GM23338 (cell line): ENCODE data around the gene COL9A3. TPM values are rescaled to one million over a fixed set of nuclear protein-coding genes. Genes with fewer than 3 reads are reported as not detected.

Experiments
- ATAC-seq: fragments of 200-7000 bp; cut with Tn5 transposase; 3 replicates; pipeline ENCODE4 v1.9.1; 2020
- DNase-seq: peaks from one replicate; pipeline ENCODE4 v3.0.0-alpha.2; 2015; ENCODE audit warnings: low spot score
- H2AFZ ChIP-seq: fragments of 200-600 bp; sonication (generic); 2 replicates; pipeline ENCODE4 v1.8.0; 2016; ENCODE audit warnings: antibody characterized with exemption, mild to moderate bottlenecking, moderate library complexity
- H3F3A ChIP-seq: fragments of 200-600 bp; sonication (generic); replicated peaks from 2 replicates; pipeline ENCODE4 v1.8.0; 2017; ENCODE audit warnings: antibody characterized with exemption, mixed run types, low read depth
- H3K27ac ChIP-seq: fragments of 200-600 bp; sonication (generic); 2 replicates; pipeline ENCODE4 v1.6.1; 2016; ENCODE audit warnings: low read depth
- H3K27me3 ChIP-seq: fragments of 200-600 bp; sonication (generic); 2 replicates; pipeline ENCODE4 v1.8.0; 2016; ENCODE audit warnings: mild to moderate bottlenecking, mixed run types, moderate library complexity; ENCODE audit not compliant: insufficient read depth
- H3K36me3 ChIP-seq: fragments of 200-600 bp; sonication (generic); 2 replicates; pipeline ENCODE4 v1.8.0; 2016; ENCODE audit warnings: mild to moderate bottlenecking; ENCODE audit not compliant: insufficient read depth
- H3K4me1 ChIP-seq: fragments of 200-600 bp; sonication (generic); 2 replicates; pipeline ENCODE4 v1.8.0; 2016; ENCODE audit warnings: mild to moderate bottlenecking, moderate library complexity; ENCODE audit not compliant: insufficient read depth
- H3K4me2 ChIP-seq: fragments of 200-600 bp; sonication (generic); 2 replicates; pipeline ENCODE4 v1.7.1; 2017; ENCODE audit warnings: mixed run types
- H3K4me3 ChIP-seq: fragments of 200-600 bp; sonication (generic); 2 replicates; pipeline ENCODE4 v1.6.1; 2016; ENCODE audit warnings: mixed run types
- H3K79me2 ChIP-seq: fragments of 200-600 bp; sonication (generic); replicated peaks from 2 replicates; pipeline ENCODE4 v1.8.0; 2017; ENCODE audit warnings: mild to moderate bottlenecking; ENCODE audit not compliant: insufficient read depth
- H3K9me2 ChIP-seq: fragments of 200-600 bp; sonication (generic); 2 replicates; pipeline ENCODE4 v1.8.0; 2017; ENCODE audit not compliant: insufficient read depth
- H4K20me1 ChIP-seq: fragments of 200-600 bp; sonication (generic); replicated peaks from 2 replicates; pipeline ENCODE4 v1.8.0; 2017; ENCODE audit warnings: mild to moderate bottlenecking; ENCODE audit not compliant: insufficient read depth
- H3K27ac Mint-ChIP-seq: 2 replicates; pipeline ENCODE4 v1.8.0; 2020; ENCODE audit warnings: inconsistent platforms, mild to moderate bottlenecking, moderate library complexity, mixed read lengths
- H3K27me3 Mint-ChIP-seq: 3 replicates; pipeline ENCODE4 v1.8.0; 2022; ENCODE audit warnings: low read depth, mild to moderate bottlenecking, moderate library complexity, mixed read lengths, inconsistent platforms; ENCODE audit not compliant: insufficient read depth, poor library complexity
- H3K36me3 Mint-ChIP-seq: 3 replicates; pipeline ENCODE4 v1.8.0; 2021; ENCODE audit warnings: low read depth, mild to moderate bottlenecking, inconsistent platforms, moderate library complexity, mixed read lengths
- H3K4me1 Mint-ChIP-seq: 3 replicates; pipeline ENCODE4 v1.8.0; 2020; ENCODE audit warnings: mild to moderate bottlenecking, inconsistent platforms, mixed read lengths
- H3K4me3 Mint-ChIP-seq: 3 replicates; pipeline ENCODE4 v1.8.0; 2021; ENCODE audit warnings: moderate library complexity, mild to moderate bottlenecking, inconsistent platforms, mixed read lengths
- H3K9me3 Mint-ChIP-seq: 3 replicates; pipeline ENCODE4 v1.8.0; 2020; ENCODE audit warnings: moderate library complexity, mild to moderate bottlenecking, inconsistent platforms, mixed read lengths
- CREB1 ChIP-seq: fragments of 250-450 bp; sonication (Bioruptor Pico); IDR thresholded peaks from 2 replicates; pipeline ENCODE4 v1.5.0; 2020; ENCODE audit warnings: low read depth, mild to moderate bottlenecking, moderate library complexity
- EZH2 ChIP-seq: fragments of 200-600 bp; sonication (generic); IDR thresholded peaks from one replicate; pipeline ENCODE4 v1.8.0; 2017; ENCODE audit warnings: antibody characterized with exemption, mild to moderate bottlenecking, low read depth; ENCODE audit not compliant: unreplicated experiment
- EZH2phosphoT487 ChIP-seq: fragments of 200-600 bp; sonication (generic); IDR thresholded peaks from one replicate; pipeline ENCODE4 v1.8.1; 2018; ENCODE audit warnings: antibody characterized with exemption; ENCODE audit not compliant: unreplicated experiment
- JUNB ChIP-seq: IDR thresholded peaks from one replicate; pipeline ENCODE4 v1.6.1; 2016; ENCODE audit warnings: antibody characterized with exemption; ENCODE audit not compliant: unreplicated experiment
- NANOG ChIP-seq: IDR thresholded peaks from 2 replicates; pipeline ENCODE4 v1.6.1; 2016; ENCODE audit warnings: antibody characterized with exemption, borderline replicate concordance
- POLR2AphosphoS5 ChIP-seq: IDR thresholded peaks from 2 replicates; pipeline ENCODE4 v1.6.1; 2016; ENCODE audit warnings: antibody characterized with exemption, low read depth
- STAT1 ChIP-seq: IDR thresholded peaks from one replicate; pipeline ENCODE4 v1.6.1; 2016; ENCODE audit warnings: antibody characterized with exemption; ENCODE audit not compliant: unreplicated experiment
- ZNF114 ChIP-seq: fragments of 250-450 bp; sonication (Bioruptor Pico); IDR thresholded peaks from 2 replicates; pipeline ENCODE4 v1.5.0; 2020; ENCODE audit warnings: mild to moderate bottlenecking, moderate library complexity
- ZNF331 ChIP-seq: fragments of 250-450 bp; sonication (Bioruptor Pico); IDR thresholded peaks from 2 replicates; pipeline ENCODE4 v1.5.0; 2020; ENCODE audit warnings: low read depth, mild to moderate bottlenecking, moderate library complexity
- polyA plus RNA-seq: library from polyadenylated mRNA; unstranded; fragments of >200 nt; fragmentation: Nextera tagmentation; extraction: Ambion mirVana; gene quantifications from 2 replicates; pipeline ENCODE4 v1.2.1, GENCODE V29; 2016
- total RNA-seq: library from RNA; depleted of rRNA; stranded (reverse); fragments of >200 nt; shearing (Covaris generic); gene quantifications from 2 replicates; pipeline ENCODE4 v1.2.3, GENCODE V29; 2014
- TF ChIP-seq, protein P1 (sequence below): IDR thresholded peaks from 2 replicates; pipeline ENCODE4 v1.6.1; 2016; ENCODE audit warnings: antibody characterized with exemption
- TF ChIP-seq, protein P2 (sequence below): fragments of 250-450 bp; sonication (Bioruptor Pico); IDR thresholded peaks from 2 replicates; pipeline ENCODE4 v1.5.0; 2020; ENCODE audit warnings: mild to moderate bottlenecking, moderate library complexity
- TF ChIP-seq, protein P3 (sequence below): IDR thresholded peaks from one replicate; pipeline ENCODE4 v1.6.1; 2018; ENCODE audit warnings: antibody characterized with exemption; ENCODE audit not compliant: unreplicated experiment
- TF ChIP-seq, protein P4 (sequence below), 2 experiments: fragments of 200-600 bp in 1 of 2; sonication (generic) in 1 of 2; conservative IDR thresholded peaks; 2 replicates each; pipeline versions ENCODE4 v1.5.1 to v1.6.1; 2016 to 2017; ENCODE audit warnings: antibody characterized with exemption in 2 of 2, low read depth in 2 of 2, mild to moderate bottlenecking in 2 of 2, moderate library complexity in 1 of 2

The COL9A3 gene
- total and polyA plus RNA-seq, 2 experiments from 2014 or later: 74.9 to 113 TPM

DNA sequence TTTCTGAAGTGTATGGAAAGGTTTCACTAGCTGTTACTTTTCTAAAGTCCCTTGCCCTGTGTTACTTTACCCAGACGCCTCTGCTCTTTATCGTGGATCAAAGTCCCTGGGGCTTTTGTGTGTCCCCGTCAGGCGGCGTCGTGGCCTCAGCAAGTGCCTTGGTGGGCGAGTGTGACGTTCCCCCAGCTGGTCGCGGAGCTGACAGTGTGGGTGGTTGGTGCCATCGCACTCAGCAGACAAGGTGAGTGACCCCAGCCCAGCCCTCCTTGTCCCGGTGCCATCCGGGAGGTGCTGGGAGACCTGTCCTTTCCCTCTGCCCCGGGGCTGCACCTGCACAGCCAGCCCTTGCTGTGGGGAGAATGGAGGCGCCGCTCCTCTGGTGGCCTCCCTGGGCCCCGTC is 72.1 kb downstream of the COL9A3 start:
- peaks cover 67% of the 10 kb centered on the region for H3K36me3 ChIP-seq
- no peaks in the 10 kb centered on the region for H3K9me3 Mint-ChIP-seq

More for the DNA sequence above, 72.1 kb downstream of the COL9A3 start:
- ATAC-seq (no peak), DNase-seq (no peak)
- Histone ChIP-seq H3K4me3 (no peak overlapping the region), H3K4me1 (peaks cover 18% of the 10 kb centered on the region), H3K27me3 (no peaks in the 10 kb centered on the region), H3K79me2 (no peaks in the 10 kb centered on the region), H3K9me2 (no peaks in the 10 kb centered on the region), H3F3A (peaks cover 90% of the 10 kb centered on the region), H4K20me1 (peaks cover 23% of the 10 kb centered on the region), H2AFZ (no peak overlapping the region), H3K27ac (no peak overlapping the region), H3K4me2 (no peak overlapping the region)
- Mint-ChIP-seq H3K36me3 (peaks cover 79% of the 10 kb centered on the region), H3K27me3 (peaks cover 19% of the 10 kb centered on the region), H3K4me1 (peaks cover 34% of the 10 kb centered on the region), H3K27ac (no peak overlapping the region), H3K4me3 (no peak overlapping the region)
- TF ChIP-seq EZH2 (no peak), EZH2phosphoT487 (no peak), CREB1 (CRISPR knock-in tag) (no peak), JUNB (no peak), NANOG (no peak), ZNF114 (CRISPR knock-in tag) (no peak), ZNF331 (CRISPR knock-in tag) (no peak), STAT1 (no peak), POLR2AphosphoS5 (no peak)
- TF ChIP-seq, protein P1, sequence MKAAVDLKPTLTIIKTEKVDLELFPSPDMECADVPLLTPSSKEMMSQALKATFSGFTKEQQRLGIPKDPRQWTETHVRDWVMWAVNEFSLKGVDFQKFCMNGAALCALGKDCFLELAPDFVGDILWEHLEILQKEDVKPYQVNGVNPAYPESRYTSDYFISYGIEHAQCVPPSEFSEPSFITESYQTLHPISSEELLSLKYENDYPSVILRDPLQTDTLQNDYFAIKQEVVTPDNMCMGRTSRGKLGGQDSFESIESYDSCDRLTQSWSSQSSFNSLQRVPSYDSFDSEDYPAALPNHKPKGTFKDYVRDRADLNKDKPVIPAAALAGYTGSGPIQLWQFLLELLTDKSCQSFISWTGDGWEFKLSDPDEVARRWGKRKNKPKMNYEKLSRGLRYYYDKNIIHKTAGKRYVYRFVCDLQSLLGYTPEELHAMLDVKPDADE: no peak
- TF ChIP-seq, protein P2, sequence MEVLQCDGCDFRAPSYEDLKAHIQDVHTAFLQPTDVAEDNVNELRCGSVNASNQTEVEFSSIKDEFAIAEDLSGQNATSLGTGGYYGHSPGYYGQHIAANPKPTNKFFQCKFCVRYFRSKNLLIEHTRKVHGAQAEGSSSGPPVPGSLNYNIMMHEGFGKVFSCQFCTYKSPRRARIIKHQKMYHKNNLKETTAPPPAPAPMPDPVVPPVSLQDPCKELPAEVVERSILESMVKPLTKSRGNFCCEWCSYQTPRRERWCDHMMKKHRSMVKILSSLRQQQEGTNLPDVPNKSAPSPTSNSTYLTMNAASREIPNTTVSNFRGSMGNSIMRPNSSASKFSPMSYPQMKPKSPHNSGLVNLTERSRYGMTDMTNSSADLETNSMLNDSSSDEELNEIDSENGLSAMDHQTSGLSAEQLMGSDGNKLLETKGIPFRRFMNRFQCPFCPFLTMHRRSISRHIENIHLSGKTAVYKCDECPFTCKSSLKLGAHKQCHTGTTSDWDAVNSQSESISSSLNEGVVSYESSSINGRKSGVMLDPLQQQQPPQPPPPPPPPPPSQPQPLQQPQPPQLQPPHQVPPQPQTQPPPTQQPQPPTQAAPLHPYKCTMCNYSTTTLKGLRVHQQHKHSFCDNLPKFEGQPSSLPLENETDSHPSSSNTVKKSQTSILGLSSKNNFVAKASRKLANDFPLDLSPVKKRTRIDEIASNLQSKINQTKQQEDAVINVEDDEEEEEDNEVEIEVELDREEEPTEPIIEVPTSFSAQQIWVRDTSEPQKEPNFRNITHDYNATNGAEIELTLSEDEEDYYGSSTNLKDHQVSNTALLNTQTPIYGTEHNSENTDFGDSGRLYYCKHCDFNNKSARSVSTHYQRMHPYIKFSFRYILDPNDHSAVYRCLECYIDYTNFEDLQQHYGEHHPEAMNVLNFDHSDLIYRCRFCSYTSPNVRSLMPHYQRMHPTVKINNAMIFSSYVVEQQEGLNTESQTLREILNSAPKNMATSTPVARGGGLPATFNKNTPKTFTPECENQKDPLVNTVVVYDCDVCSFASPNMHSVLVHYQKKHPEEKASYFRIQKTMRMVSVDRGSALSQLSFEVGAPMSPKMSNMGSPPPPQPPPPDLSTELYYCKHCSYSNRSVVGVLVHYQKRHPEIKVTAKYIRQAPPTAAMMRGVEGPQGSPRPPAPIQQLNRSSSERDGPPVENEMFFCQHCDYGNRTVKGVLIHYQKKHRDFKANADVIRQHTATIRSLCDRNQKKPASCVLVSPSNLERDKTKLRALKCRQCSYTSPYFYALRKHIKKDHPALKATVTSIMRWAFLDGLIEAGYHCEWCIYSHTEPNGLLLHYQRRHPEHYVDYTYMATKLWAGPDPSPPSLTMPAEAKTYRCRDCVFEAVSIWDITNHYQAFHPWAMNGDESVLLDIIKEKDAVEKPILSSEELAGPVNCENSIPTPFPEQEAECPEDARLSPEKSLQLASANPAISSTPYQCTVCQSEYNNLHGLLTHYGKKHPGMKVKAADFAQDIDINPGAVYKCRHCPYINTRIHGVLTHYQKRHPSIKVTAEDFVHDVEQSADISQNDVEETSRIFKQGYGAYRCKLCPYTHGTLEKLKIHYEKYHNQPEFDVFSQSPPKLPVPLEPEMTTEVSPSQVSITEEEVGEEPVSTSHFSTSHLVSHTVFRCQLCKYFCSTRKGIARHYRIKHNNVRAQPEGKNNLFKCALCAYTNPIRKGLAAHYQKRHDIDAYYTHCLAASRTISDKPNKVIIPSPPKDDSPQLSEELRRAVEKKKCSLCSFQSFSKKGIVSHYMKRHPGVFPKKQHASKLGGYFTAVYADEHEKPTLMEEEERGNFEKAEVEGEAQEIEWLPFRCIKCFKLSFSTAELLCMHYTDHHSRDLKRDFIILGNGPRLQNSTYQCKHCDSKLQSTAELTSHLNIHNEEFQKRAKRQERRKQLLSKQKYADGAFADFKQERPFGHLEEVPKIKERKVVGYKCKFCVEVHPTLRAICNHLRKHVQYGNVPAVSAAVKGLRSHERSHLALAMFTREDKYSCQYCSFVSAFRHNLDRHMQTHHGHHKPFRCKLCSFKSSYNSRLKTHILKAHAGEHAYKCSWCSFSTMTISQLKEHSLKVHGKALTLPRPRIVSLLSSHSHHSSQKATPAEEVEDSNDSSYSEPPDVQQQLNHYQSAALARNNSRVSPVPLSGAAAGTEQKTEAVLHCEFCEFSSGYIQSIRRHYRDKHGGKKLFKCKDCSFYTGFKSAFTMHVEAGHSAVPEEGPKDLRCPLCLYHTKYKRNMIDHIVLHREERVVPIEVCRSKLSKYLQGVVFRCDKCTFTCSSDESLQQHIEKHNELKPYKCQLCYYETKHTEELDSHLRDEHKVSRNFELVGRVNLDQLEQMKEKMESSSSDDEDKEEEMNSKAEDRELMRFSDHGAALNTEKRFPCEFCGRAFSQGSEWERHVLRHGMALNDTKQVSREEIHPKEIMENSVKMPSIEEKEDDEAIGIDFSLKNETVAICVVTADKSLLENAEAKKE: no peak
- TF ChIP-seq, protein P3, sequence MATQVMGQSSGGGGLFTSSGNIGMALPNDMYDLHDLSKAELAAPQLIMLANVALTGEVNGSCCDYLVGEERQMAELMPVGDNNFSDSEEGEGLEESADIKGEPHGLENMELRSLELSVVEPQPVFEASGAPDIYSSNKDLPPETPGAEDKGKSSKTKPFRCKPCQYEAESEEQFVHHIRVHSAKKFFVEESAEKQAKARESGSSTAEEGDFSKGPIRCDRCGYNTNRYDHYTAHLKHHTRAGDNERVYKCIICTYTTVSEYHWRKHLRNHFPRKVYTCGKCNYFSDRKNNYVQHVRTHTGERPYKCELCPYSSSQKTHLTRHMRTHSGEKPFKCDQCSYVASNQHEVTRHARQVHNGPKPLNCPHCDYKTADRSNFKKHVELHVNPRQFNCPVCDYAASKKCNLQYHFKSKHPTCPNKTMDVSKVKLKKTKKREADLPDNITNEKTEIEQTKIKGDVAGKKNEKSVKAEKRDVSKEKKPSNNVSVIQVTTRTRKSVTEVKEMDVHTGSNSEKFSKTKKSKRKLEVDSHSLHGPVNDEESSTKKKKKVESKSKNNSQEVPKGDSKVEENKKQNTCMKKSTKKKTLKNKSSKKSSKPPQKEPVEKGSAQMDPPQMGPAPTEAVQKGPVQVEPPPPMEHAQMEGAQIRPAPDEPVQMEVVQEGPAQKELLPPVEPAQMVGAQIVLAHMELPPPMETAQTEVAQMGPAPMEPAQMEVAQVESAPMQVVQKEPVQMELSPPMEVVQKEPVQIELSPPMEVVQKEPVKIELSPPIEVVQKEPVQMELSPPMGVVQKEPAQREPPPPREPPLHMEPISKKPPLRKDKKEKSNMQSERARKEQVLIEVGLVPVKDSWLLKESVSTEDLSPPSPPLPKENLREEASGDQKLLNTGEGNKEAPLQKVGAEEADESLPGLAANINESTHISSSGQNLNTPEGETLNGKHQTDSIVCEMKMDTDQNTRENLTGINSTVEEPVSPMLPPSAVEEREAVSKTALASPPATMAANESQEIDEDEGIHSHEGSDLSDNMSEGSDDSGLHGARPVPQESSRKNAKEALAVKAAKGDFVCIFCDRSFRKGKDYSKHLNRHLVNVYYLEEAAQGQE: no peak
- TF ChIP-seq, protein P4, sequence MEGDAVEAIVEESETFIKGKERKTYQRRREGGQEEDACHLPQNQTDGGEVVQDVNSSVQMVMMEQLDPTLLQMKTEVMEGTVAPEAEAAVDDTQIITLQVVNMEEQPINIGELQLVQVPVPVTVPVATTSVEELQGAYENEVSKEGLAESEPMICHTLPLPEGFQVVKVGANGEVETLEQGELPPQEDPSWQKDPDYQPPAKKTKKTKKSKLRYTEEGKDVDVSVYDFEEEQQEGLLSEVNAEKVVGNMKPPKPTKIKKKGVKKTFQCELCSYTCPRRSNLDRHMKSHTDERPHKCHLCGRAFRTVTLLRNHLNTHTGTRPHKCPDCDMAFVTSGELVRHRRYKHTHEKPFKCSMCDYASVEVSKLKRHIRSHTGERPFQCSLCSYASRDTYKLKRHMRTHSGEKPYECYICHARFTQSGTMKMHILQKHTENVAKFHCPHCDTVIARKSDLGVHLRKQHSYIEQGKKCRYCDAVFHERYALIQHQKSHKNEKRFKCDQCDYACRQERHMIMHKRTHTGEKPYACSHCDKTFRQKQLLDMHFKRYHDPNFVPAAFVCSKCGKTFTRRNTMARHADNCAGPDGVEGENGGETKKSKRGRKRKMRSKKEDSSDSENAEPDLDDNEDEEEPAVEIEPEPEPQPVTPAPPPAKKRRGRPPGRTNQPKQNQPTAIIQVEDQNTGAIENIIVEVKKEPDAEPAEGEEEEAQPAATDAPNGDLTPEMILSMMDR (conservative IDR thresholded peaks at IDR 0.05; ENCODE audit: low read depth in 2 of 2): no peak
